ENCODE data around the gene SPATS1.

- TF ChIP-seq CTCF (IDR thresholded peaks at IDR 0.05) (no peak), POLR2A (IDR thresholded peaks at IDR 0.05) (no peak)
Measured at GRCh38 chr6:44333942-44334341, 8.5 kb upstream of the SPATS1 start.
